Activated CD4-positive, alpha-beta T cell treated with anti-CD3 and anti-CD28 coated beads, Interleukin-2, amount 10 ng/mL, durations not matched to agents 7 days and 5 days (primary cell): ENCODE data around the gene CTDP1. TPM values are rescaled to one million over a fixed set of nuclear protein-coding genes. Genes with fewer than 3 reads are reported as not detected.

ENCODE experiments used
- CTCF ChIA-PET: fragments of 350-600 bp; sonication (Branson Sonifier 250); formaldehyde crosslinking; loops from one replicate; lab custom pipeline; 2021; ENCODE audit warnings: antibody characterized with exemption; lab: Charles Lee
- POLR2A ChIA-PET: fragments of 350-600 bp; sonication (Branson Sonifier 250); formaldehyde crosslinking; loops from one replicate; lab custom pipeline; 2021; ENCODE audit warnings: antibody characterized with exemption; lab: Charles Lee
- DNase-seq: peaks from one replicate; pipeline ENCODE4 v3.0.0-alpha.2; 2020
- H3K27ac Mint-ChIP-seq: one replicate; pipeline ENCODE4 v1.8.0; 2021; ENCODE audit warnings: mild to moderate bottlenecking, moderate library complexity, mixed read lengths
- H3K27me3 Mint-ChIP-seq: one replicate; pipeline ENCODE4 v1.8.0; 2021; ENCODE audit warnings: mixed read lengths
- H3K36me3 Mint-ChIP-seq: one replicate; pipeline ENCODE4 v1.8.0; 2021; ENCODE audit warnings: low read depth, mixed read lengths
- H3K4me1 Mint-ChIP-seq: one replicate; pipeline ENCODE4 v1.8.0; 2021; ENCODE audit warnings: mixed read lengths
- H3K4me3 Mint-ChIP-seq: one replicate; pipeline ENCODE4 v1.8.0; 2021; ENCODE audit warnings: mild to moderate bottlenecking, moderate library complexity, mixed read lengths
- H3K9me3 Mint-ChIP-seq: one replicate; pipeline ENCODE4 v1.8.0; 2021; ENCODE audit warnings: mixed read lengths
- total RNA-seq, 2 experiments: library from RNA; stranded (reverse); gene quantifications; one replicate each; pipeline ENCODE4 v1.2.3, GENCODE V29; 2021

CTDP1 gene
- total RNA-seq, 2 experiments from 2014 or later = 30.9 to 35.0 TPM

DNA sequence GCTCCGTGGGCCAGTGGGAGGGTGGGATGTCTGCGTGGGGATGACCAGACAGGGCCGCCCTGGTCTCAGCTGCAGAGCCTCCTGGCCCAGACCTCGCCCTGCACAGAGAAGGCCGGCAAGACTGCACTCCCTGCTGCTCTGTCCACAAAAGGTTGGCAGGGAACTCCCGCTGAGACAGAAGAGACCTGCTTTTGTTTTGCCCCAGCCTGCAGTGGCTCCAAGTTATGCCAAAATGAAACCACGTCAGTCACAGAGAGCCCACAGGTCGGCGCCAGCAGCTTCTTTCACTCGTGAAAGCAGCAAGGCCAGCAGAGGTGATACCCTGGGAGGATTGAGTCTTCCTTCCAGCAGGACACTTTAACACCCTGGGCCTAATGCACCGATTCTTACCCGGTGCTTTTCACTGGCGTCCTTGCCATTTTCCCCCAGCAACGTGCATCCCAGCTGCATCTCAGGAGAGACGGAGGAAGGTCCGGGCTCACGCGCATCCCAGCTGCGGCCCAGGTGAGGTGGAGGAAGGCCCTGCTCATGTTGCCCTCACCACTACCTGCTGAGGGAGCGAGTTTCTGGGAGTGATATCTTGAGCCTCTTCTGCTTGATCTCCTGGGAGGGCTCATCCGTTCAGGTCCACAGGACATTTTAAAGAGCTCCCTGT lies 22.1 kb upstream of the CTDP1 start:
- CTCF ChIA-PET = no interaction called here
- Mint-ChIP-seq H3K4me3 (no peak overlapping the region), H3K27me3 (peaks cover 18% of the 10 kb centered on the region), H3K4me1 (no peaks in the 10 kb centered on the region), H3K9me3 (peaks cover 5% of the 10 kb centered on the region), H3K36me3 (no peaks in the 10 kb centered on the region), H3K27ac (no peak overlapping the region)
- POLR2A ChIA-PET = no interaction called here
- DNase-seq = no peak

DNA sequence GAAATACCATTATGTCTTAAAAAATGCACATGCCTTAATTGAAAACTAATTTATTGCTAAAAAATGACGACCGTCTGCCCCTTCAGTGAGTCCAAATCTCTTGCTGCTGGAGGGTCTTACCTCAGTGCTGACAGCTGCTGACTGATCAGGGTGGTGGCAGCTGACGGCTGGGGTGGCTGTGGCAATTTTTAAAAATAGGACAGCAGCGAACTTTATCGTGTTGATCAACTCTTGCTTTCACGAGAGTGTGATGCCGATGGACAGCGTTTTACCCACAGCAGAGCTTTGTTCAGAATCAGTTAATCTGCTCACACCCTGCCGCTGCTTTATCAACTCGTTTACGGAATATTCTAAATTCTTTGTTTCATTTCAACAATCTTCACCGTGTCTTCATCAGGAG lies 21.2 kb upstream of the CTDP1 start:
- POLR2A ChIA-PET = no interaction called here
- H3K4me3 Mint-ChIP-seq = no peak overlapping the region
- peaks cover 2% of the 10 kb centered on the region for H3K4me1 Mint-ChIP-seq
- no peak for DNase-seq
- H3K9me3 Mint-ChIP-seq = peaks cover 5% of the 10 kb centered on the region
- CTCF ChIA-PET = no interaction called here
- H3K27me3 Mint-ChIP-seq = peaks cover 18% of the 10 kb centered on the region
- H3K36me3 Mint-ChIP-seq = no peaks in the 10 kb centered on the region
- no peak overlapping the region for H3K27ac Mint-ChIP-seq

DNA sequence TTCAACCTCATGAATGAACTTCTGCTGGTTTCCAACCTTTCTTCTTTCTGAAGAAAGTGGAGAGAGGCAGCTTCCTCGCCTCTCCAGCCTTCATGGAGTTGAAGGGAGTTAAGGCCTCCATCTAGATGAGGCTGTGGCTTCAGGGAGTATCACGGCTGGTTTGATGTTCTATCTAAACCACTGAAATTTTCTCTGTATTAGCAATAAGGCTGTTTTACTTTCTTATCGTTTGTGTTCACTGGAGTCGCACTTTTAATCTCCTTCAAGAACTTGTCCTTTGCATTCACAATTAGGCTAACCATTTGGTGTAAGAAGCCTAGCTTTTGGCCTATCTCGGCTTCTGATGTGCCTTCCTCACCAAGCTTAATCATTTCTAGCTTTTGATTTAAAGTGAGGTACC lies 19.9 kb upstream of the CTDP1 start:
- H3K4me3 Mint-ChIP-seq = no peak overlapping the region
- ChIA-PET POLR2A (no interaction called here), CTCF (no interaction called here)
- peaks cover 16% of the 10 kb centered on the region for H3K27me3 Mint-ChIP-seq
- H3K27ac Mint-ChIP-seq = no peak overlapping the region
- H3K9me3 Mint-ChIP-seq = peaks cover 5% of the 10 kb centered on the region
- H3K4me1 Mint-ChIP-seq = peaks cover 2% of the 10 kb centered on the region
- H3K36me3 Mint-ChIP-seq = no peaks in the 10 kb centered on the region
- DNase-seq = no peak

DNA sequence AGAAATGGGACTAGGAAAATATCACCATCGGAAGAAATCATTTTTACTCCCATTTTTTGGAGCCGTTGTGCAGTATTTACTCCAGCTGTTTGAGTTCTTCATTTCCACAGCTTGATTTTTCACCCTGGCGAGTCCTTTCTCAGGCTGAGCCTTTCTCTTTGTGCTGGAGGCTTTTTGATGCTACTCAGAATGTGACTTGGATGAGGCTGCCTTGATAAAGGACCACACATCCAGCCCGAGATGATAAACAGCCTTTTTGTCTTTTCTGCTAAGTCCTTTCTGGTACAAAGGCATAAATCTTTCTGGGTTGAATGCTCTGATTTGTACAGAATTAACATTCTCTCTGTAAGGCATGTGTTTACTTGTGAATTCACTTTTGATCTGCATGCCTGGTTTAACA lies 17.6 kb upstream of the CTDP1 start:
- DNase-seq = no peak
- Mint-ChIP-seq H3K27ac (no peak overlapping the region), H3K4me1 (peaks cover 2% of the 10 kb centered on the region), H3K36me3 (no peaks in the 10 kb centered on the region), H3K27me3 (peaks cover 16% of the 10 kb centered on the region), H3K9me3 (no peaks in the 10 kb centered on the region), H3K4me3 (no peak overlapping the region)
- ChIA-PET CTCF (no interaction called here), POLR2A (no interaction called here)

DNA sequence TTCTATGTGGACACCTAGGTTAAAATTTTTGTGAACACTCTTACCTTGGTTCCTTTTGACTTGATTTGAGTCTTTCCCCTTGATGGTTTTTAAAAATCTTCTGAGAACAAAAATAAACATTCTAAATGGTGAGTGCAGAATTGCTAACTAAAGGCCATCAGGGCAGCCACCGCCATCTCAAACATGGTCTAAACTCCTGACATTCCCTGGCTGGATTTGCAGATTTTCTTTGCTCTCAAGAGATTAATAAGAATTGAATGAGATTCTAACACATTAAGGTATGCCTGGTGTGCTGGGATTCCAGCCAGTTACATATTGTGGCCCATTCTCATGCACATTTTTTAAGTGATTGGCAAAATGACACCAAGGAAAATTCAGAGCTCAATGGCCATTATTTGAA lies 17.2 kb upstream of the CTDP1 start:
- H3K27me3 Mint-ChIP-seq = peaks cover 16% of the 10 kb centered on the region
- CTCF ChIA-PET = no interaction called here

DNA sequence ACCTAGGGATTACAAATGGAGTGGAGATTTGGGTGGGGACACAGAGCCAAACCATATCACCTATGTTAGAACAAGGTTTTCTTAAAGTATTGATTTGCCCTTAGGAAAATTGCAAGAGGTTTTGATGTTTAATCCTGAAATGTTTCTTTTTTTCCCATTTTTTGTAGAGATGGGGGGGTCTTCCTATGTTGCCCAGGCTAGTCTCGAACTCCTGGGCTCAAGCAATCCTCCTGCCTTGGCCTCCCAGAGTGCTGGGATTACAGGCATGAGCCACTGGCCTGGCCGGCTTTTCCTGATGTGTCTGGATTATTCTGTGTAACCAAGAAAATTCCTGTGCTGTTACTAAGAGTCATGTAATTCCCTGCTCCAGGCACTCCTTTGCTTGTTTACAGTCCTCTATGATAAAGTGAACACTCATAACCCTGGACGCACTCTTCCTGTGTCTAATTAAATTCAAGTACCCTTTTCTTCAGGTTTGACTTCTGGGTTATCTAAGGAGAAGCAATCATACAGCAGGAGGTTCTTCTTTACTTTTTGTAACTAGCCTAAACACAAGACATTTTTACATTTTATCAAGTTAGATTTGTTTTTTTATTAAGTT lies 15.0 kb upstream of the CTDP1 start:
- Mint-ChIP-seq H3K4me1 (peaks cover 2% of the 10 kb centered on the region), H3K36me3 (no peaks in the 10 kb centered on the region), H3K27me3 (peaks cover 16% of the 10 kb centered on the region), H3K4me3 (no peak overlapping the region), H3K27ac (no peak overlapping the region), H3K9me3 (no peaks in the 10 kb centered on the region)
- DNase-seq = no peak
- POLR2A ChIA-PET = no interaction called here
- CTCF ChIA-PET = interaction anchor here (0.9 kb wide), 1 partner anchor 20 kb away, joined by 3 read pairs; no protein-coding TSS in a partner anchor

More for the DNA sequence above, 17.2 kb upstream of the CTDP1 start:
- no peak for DNase-seq
- Mint-ChIP-seq H3K9me3 (no peaks in the 10 kb centered on the region), H3K36me3 (no peaks in the 10 kb centered on the region), H3K4me1 (peaks cover 2% of the 10 kb centered on the region), H3K4me3 (no peak overlapping the region), H3K27ac (no peak overlapping the region)
- POLR2A ChIA-PET = no interaction called here

DNA sequence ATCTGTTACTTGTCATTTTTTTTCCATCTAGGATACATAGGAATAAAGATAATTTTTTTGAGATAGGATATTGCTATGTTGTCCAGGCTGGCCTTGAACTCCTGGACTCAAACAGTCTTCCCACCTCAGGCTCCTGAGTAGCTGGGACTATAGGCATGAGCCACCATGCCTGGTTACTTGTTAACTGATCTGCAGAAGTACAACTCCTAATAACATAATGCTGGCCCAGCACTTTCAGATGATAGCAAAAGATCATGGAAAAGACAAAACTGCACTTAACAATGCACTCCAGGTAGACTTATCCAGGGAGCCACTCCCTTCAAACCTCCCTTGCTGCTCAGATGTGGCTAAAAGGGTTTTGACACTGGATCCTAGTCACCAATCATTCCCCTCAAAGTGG lies 11.4 kb upstream of the CTDP1 start:
- Mint-ChIP-seq H3K4me3 (no peak overlapping the region), H3K36me3 (no peaks in the 10 kb centered on the region), H3K9me3 (no peaks in the 10 kb centered on the region), H3K27me3 (peaks cover 2% of the 10 kb centered on the region), H3K4me1 (peaks cover under 1% of the 10 kb centered on the region), H3K27ac (no peak overlapping the region)
- ChIA-PET POLR2A (no interaction called here), CTCF (no interaction called here)
- no peak for DNase-seq

DNA sequence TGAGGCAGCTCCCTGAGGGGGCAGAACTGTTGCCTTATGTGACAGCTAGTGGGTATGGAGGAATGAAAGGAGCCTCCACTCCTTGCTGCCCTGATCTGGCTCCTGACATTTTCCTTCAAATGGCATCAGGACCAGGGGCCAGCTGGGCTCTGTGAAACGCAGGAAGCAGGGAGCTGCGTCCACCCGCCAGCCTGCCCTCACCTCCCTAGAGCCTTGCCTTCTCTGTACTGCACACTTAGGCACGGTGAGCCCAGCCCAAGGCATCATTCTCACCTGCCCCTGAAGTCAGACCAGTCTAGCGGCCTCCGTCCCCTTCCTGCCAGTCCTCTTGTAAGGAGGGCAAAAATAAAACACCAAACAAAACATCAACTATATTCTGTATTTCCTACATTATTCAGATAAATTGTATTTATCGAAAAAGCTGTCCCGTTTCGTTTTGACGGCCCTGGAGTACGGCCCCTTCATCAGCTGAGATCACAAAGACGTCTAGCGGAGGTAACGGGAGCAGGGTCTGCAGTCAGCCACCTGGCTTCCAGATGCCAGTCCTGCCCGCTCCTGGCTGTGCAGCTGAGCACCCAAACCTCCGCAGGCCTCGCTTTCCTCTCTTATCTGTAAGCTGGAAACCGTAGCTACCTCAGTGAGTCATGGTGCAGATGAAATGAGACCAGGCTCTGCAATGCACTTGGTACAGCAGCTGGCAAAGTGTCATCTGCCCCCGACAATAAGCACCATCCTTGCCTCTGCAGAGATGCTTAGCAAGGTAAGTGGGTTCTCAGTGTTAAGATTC lies 6.9 kb upstream of the CTDP1 start:
- ChIA-PET CTCF (interaction anchor here (0.7 kb wide), 1 partner anchor 25 kb away, joined by 3 read pairs; no protein-coding TSS in a partner anchor), POLR2A (no interaction called here)
- Mint-ChIP-seq H3K4me1 (peaks cover 9% of the 10 kb centered on the region), H3K27me3 (no peaks in the 10 kb centered on the region), H3K4me3 (no peak overlapping the region), H3K27ac (no peak overlapping the region), H3K9me3 (peaks cover 11% of the 10 kb centered on the region), H3K36me3 (peaks cover 23% of the 10 kb centered on the region)
- no peak for DNase-seq

DNA sequence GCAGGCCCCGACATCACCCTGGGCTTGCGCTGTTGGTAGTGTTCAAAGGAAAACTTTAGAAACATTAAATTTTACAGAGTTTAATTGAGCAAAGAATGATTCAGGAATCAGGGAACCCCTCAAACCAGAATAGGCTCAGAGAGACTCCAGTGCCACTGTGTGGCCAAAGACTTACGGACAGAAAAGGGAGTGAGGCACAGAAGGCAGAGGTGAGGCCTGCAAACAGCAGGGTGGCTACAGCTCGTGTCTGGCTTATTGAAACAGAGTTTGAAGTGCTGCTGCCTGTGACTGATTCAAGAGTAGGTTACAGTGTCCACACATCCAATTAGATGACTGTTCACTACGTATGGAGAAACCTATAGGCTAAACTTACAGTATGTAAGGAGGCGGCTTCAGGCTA lies 2.4 kb upstream of the CTDP1 start:
- no peak overlapping the region for H3K27ac Mint-ChIP-seq
- H3K4me3 Mint-ChIP-seq = no peak overlapping the region
- no peaks in the 10 kb centered on the region for H3K27me3 Mint-ChIP-seq
- peaks cover 40% of the 10 kb centered on the region for H3K4me1 Mint-ChIP-seq
- no peak for DNase-seq
- CTCF ChIA-PET = no interaction called here
- POLR2A ChIA-PET = no interaction called here
- H3K9me3 Mint-ChIP-seq = peaks cover 11% of the 10 kb centered on the region
- H3K36me3 Mint-ChIP-seq = peaks cover 31% of the 10 kb centered on the region

DNA sequence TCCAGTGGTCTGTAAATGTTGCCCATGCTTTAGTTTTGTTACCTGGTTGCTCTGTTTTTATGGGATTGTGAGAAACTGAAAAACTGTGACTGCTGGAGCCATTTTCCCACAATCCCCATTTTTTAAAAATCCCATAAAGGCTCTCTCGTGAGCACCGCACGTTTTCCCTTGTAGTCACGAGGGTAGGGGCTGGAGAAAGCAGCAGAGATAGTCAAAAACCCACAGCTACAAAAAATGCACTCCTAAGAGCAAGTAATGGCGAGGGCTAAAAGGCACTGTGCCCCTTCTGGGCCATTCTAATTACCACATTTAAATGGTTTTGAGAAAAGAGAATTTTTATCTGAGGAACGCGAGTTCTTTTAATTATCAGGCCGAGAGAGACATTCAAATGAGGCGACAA lies 1.8 kb upstream of the CTDP1 start:
- Mint-ChIP-seq H3K4me3 (peak overlapping the region; percentile 88), H3K36me3 (peaks cover 36% of the 10 kb centered on the region), H3K27ac (peak overlapping the region; percentile 99), H3K27me3 (no peaks in the 10 kb centered on the region), H3K9me3 (peaks cover 11% of the 10 kb centered on the region), H3K4me1 (peaks cover 46% of the 10 kb centered on the region)
- CTCF ChIA-PET = no interaction called here
- no peak for DNase-seq
- POLR2A ChIA-PET = no interaction called here

DNA sequence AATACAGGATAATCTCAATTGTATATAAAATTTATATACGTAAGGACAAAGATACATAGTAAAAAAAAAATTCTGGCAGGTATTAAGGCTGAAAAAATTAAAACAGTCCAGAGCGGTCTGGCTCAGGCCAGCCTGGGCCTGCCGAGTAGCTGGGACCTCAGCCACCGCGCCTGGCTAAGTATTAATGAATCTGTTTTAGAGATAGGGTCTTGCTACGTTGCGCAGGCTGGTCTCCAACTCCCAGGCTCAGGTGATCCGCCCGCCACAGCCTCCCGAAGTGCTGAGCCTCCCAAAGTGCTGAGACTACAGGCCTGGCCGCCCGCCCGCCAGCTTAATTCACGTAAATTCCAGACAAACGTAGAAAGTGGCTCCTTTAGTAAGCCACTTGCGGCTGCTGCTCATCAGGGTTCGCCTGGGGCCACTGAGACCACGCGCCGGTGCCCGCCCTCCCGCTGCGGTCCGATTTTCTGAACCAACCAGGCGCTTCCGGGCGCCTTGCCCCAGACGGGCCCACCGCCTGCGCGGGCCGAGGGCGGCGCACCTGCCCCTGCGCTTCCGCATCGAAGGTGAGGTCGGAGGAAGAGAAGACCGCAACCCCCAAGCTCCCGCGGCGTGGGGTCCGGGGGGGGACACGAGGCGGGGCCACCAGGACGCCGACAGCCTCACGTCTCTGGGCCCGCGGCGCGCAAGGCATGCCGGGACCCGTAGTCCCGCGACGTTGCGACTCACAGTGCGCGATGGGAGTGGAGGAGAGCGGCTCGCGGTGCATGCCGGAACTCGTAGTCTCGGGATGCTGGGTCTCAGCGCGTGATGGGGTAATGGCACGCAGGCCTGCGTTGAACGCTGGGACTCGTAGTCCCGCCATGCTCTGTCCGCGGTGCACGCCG lies 695 bp upstream of the CTDP1 start:
- peak; percentile 98 for DNase-seq
- peak overlapping the region; percentile 88 for H3K4me3 Mint-ChIP-seq
- H3K27me3 Mint-ChIP-seq = no peaks in the 10 kb centered on the region
- ChIA-PET POLR2A (no interaction called here), CTCF (interaction anchor here (0.6 kb wide), 1 partner anchor 282 kb away, joined by 3 read pairs; no protein-coding TSS in a partner anchor)
- peaks cover 45% of the 10 kb centered on the region for H3K36me3 Mint-ChIP-seq
- peak overlapping the region; percentile 99 for H3K27ac Mint-ChIP-seq
- peaks cover 11% of the 10 kb centered on the region for H3K9me3 Mint-ChIP-seq
- peaks cover 57% of the 10 kb centered on the region for H3K4me1 Mint-ChIP-seq

DNA sequence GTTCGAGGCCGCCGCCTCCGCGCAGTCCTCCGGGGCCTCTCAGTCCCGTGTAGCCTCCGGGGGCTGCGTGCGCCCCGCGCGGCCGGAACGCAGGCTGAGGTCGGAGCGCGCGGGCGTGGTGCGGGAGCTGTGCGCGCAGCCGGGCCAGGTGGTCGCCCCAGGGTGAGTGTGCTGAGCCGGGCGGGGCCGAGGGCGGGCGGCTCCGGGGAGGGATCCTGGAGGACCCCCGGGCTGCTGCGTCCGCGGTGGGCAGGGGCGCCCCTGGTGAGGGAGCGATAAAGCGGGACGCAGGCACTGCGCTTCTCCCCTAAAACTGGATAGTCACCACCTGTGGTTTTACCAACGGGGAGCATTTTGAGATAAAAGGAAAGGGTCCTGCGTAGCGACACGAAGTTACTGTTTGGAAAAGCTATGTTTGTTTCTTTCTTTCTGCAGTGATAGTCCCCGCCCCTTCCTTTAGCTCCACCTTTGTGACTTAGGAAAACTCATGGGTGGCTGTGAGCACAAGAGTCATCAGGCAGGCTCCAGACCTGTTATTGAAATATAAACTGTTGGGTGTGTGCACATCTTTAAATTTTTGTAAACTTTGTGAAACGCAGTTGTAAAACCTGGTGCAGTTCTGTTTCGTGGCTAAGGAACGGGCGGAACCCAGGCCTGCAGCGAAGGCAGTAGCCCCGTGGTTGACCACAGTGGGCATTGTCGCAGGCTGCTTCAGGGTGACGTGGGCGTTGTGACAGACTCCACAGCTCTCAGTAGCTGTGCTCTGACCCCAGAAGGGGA lies 687 bp downstream of the CTDP1 start:
- peak; percentile 70 for DNase-seq
- H3K36me3 Mint-ChIP-seq = peaks cover 51% of the 10 kb centered on the region
- ChIA-PET CTCF (interaction anchor here (1.1 kb wide), 1 partner anchor 10 kb away, joined by 3 read pairs; no protein-coding TSS in a partner anchor), POLR2A (interaction anchor here (0.6 kb wide), 1 partner anchor 32 kb away, joined by 3 read pairs; no protein-coding TSS in a partner anchor)
- H3K9me3 Mint-ChIP-seq = peaks cover 11% of the 10 kb centered on the region
- peak overlapping the region; percentile 91 for H3K27ac Mint-ChIP-seq
- H3K27me3 Mint-ChIP-seq = no peaks in the 10 kb centered on the region
- peak overlapping the region; percentile 75 for H3K4me3 Mint-ChIP-seq
- H3K4me1 Mint-ChIP-seq = peaks cover 70% of the 10 kb centered on the region
